AG09309 (cell line): ENCODE measurements around the gene TCEAL5.
A peak's percentile ranks its signal among the peaks of the same experiment; 100 is the strongest.

Experiments used
- DNase-seq: peaks from one replicate; pipeline ENCODE4 v3.0.0-alpha.2; 2010; ENCODE audit warnings: low read depth
- H3K4me3 ChIP-seq: 2 replicates; pipeline ENCODE4 v1.5.1; 2011; ENCODE audit warnings: mild to moderate bottlenecking, low read depth, low read length, moderate library complexity; ENCODE audit not compliant: control insufficient read depth
- CTCF ChIP-seq: IDR thresholded peaks from 2 replicates; pipeline ENCODE4 v1.5.1; 2011; ENCODE audit warnings: mild to moderate bottlenecking, low read depth, low read length, inconsistent platforms; ENCODE audit not compliant: insufficient read depth, control insufficient read depth; ENCODE audit errors: missing control alignments

TCEAL5 gene

DNA sequence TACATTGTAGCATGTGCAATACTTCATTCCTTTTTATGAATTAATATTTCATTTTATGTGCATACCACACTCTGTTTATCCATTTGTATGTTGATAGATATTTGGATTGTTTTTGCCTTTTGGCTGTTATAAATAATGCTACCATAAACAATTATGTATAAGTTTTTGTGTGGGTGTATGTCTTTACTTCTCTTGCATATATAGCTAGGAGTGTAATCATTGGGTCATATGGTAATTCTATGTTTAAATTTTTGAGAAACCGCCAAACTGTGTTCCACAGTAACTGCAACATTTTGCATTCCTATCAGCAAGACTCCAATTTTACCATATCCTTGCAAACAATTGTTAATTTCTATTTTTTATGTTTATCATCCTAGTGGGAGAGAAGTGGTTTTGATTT lies 3.1 kb upstream of the TCEAL5 start:
- no peak overlapping the region for H3K4me3 ChIP-seq
- no peak for TF ChIP-seq CTCF
- DNase-seq, result no peak

DNA sequence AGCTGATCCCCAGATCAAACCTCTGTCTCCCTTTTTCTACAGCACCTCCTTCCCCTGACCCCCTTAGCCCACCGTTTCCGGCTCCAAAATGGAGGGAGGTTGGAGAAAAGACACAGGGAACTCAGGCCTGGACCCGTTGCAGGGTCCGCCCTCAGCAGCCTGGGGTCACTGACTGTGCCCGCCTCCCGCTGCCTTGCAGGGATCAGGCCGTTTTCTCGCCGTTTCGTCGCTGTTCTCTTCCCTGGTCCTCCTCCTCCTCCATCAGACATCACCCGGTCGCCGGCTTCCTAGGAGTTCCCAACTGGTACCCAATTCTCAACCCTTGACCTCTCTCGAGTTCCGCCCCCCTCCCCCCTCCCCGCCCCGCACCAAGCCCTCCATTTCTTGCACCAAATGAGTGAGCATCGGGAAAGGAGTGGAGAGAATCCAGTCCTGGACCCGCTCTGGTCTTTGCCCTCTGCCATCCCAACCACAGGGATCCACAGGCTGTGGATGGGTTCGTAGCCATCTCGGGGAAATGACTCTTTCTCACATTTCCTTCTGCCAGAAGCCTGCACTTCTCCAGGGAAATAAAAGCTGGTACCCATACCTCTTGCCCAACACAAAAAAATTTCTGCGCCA lies 493 bp downstream of the TCEAL5 start:
- DNase-seq, result no peak
- H3K4me3 ChIP-seq, result no peak overlapping the region
- no peak for TF ChIP-seq CTCF

DNA sequence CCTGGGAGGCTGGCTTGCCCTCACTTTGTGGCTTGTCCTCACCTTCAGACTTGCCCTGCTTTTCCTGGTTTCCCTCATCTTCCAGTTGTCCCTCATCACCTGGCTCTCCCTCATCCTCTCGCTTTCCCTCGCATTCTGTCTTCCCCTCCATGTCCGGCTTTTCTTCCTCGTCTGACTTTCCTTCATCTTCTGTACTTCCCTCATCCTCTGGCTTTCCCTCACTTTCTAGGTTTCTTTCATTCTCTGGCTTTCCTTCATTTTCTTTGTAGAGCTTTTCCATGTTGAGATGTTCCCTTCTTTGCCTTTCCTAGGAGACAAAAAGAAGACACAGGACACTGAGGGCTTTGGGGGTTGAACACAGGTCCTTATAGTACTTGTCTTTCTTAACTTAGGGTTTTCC lies 2.3 kb downstream of the TCEAL5 start:
- TF ChIP-seq CTCF, result no peak
- DNase-seq, result no peak
- no peak overlapping the region for H3K4me3 ChIP-seq

GRCh38 chrX:103258275-103258674 lies 18.3 kb downstream of the TCEAL5 start:
- TF ChIP-seq CTCF, result no peak
- no peak overlapping the region for H3K4me3 ChIP-seq
- no peak for DNase-seq

GRCh38 chrX:103256651-103257050 lies 19.9 kb downstream of the TCEAL5 start:
- no peak for DNase-seq

GRCh38 chrX:103254921-103255493 lies 21.5 kb downstream of the TCEAL5 start, which contains the start of gene TCEAL8:
Gene TCEAL8, minus strand, starts transcription at chrX:103255155. Its CDS starts 1,176 bp downstream, at chrX:103253979.
- peak within 1 kb of the TSS; percentile 83 for H3K4me3 ChIP-seq
- no peak for TF ChIP-seq CTCF
- no peak for DNase-seq

More at GRCh38 chrX:103256651-103257050, 19.9 kb downstream of the TCEAL5 start:
- no peak overlapping the region for H3K4me3 ChIP-seq
- no peak for TF ChIP-seq CTCF
